ENCODE results near the gene SLC17A4.

Gene SLC17A4

DNA sequence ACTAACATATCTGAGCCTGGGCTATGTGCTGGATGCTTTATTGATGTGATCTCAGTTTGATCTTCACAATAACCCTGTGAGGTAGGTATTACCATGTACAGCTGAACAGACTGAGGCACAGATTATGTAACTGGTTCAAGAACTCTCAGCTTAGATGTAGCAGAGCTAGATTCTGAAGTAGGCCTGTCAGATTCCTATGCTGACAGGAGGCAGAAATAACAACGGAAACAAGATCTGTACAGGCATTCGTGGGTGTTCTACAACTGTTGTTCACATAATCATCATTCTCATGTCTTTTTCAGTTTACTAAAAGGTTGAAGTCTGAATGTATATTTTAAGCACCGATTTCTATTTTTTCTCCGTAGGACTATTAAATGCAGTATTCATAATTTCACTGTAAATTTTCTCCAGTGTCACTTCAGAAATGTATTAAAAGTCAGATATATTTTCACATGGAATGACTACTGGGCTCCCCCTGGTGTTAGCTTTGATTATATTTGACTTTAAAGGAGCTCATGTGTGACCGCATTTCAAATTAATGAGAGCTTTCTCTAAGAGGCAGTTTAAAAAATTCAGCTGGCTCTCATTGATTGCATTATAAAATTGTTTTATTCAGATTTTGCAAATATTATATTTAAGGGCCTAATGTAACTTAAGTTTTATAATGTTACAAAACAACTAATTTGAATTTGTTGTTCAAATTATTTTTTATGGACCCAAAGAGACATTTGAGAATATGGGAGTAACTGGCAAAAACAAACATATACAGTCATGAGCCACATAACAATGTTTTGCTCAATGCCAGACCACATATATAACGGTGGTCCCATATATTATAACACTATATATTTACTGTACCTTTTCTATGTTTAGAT, 36.4 kb upstream of the SLC17A4 start:
- TF ChIP-seq, protein P1, sequence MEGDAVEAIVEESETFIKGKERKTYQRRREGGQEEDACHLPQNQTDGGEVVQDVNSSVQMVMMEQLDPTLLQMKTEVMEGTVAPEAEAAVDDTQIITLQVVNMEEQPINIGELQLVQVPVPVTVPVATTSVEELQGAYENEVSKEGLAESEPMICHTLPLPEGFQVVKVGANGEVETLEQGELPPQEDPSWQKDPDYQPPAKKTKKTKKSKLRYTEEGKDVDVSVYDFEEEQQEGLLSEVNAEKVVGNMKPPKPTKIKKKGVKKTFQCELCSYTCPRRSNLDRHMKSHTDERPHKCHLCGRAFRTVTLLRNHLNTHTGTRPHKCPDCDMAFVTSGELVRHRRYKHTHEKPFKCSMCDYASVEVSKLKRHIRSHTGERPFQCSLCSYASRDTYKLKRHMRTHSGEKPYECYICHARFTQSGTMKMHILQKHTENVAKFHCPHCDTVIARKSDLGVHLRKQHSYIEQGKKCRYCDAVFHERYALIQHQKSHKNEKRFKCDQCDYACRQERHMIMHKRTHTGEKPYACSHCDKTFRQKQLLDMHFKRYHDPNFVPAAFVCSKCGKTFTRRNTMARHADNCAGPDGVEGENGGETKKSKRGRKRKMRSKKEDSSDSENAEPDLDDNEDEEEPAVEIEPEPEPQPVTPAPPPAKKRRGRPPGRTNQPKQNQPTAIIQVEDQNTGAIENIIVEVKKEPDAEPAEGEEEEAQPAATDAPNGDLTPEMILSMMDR (IDR thresholded peaks at IDR 0.05; ENCODE audit: low read depth, low read length): peak; percentile 25; the same call in 1 of the 2 replicates
- H3K4me3 ChIP-seq (ENCODE audit: low read depth, low read length): no peak overlapping the region

DNA sequence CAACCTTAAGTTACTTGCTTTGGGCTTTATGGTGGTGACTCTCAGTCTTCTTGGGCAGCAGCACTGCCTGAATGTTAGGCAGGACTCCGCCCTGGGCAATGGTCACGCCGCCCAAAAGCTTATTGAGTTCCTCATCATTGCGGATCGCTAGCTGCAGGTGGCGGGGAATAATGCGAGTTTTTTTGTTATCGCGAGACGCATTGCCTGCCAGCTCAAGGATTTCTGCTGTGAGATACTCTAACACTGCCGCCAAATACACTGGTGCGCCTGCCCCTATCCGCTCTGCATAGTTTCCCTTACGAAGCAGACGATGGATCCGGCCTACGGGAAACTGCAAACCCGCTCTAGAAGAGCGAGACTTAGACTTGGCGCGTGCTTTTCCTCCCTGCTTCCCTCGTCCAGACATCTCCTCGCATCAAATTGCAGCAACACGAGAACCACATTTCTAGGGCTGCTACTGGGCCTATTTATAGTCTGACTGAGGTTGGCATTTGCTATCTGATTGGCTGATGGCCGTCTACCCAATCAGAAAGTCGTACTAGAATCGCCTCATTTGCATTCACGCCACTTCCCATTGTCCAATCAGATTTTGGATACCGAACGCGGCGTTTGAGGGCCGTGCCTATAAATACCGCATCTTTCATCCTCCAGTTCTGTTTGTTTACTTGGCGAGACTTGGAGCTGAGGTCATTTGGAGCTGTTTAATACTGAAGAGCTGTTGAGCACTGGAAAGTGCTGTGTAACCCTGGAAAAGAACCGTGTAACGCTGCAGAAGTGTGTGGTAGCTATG, 28.2 kb upstream of the SLC17A4 start:
- TF ChIP-seq, protein P1 (IDR thresholded peaks at IDR 0.05; ENCODE audit: low read depth, low read length): no peak
- H3K4me3 ChIP-seq (ENCODE audit: low read depth, low read length): no peak overlapping the region

DNA sequence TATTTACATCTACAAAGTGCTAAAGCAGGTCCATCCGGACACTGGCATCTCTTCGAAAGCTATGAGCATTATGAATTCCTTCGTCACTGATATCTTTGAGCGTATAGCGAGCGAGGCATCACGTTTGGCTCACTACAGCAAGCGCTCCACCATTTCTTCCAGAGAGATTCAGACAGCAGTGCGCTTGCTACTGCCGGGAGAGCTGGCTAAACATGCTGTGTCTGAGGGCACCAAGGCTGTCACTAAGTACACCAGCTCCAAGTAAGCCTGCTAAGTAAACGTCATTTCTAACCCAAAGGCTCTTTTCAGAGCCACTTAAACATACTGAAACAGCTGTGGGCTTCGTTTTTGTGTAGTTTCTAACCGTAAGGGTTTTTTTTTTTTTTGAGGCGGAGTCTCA, 27.5 kb upstream of the SLC17A4 start:
- TF ChIP-seq, protein P1 (IDR thresholded peaks at IDR 0.05; ENCODE audit: low read depth, low read length): no peak
- no peak overlapping the region for H3K4me3 ChIP-seq (ENCODE audit: low read depth, low read length)

DNA sequence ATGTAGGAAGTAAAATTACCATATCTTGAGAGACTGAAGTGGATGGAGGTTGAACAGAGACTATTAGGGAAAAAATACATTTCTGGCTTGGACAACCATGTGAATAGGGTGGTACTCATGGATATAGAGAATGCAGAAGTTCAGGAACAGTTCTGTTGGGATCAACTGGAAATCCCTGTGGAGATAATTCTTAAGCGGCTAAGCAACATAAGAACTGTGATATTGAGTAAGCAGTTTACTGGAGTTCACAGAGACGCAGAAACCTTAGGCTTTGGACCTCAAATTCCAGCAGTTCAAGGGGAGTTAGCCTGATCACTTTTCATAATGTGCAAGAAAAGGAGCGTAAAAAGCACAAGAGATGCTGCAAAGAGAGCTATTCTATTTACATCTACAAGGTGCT, 23.6 kb upstream of the SLC17A4 start:
- TF ChIP-seq, protein P1 (IDR thresholded peaks at IDR 0.05; ENCODE audit: low read depth, low read length): no peak
- H3K4me3 ChIP-seq (ENCODE audit: low read depth, low read length): no peak overlapping the region

DNA sequence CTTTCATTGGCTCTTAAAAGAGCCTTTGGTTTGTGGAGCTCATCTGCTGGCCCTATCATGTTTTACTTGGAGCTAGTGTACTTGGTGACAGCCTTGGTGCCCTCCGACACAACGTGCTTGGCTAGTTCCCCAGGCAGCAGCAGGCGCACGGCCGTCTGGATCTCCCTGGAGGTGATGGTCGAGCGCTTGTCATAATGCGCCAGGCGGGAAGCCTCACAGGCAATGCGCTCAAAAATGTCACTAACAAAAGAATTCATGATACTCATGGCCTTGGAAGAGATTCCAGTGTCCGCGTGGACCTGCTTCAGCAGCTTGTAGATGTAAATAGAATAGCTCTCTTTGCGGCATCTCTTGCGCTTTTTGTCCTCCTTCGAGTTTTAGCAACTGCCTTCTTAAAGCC, 22.8 kb upstream of the SLC17A4 start:
- TF ChIP-seq, protein P1 (IDR thresholded peaks at IDR 0.05; ENCODE audit: low read depth, low read length): no peak

DNA sequence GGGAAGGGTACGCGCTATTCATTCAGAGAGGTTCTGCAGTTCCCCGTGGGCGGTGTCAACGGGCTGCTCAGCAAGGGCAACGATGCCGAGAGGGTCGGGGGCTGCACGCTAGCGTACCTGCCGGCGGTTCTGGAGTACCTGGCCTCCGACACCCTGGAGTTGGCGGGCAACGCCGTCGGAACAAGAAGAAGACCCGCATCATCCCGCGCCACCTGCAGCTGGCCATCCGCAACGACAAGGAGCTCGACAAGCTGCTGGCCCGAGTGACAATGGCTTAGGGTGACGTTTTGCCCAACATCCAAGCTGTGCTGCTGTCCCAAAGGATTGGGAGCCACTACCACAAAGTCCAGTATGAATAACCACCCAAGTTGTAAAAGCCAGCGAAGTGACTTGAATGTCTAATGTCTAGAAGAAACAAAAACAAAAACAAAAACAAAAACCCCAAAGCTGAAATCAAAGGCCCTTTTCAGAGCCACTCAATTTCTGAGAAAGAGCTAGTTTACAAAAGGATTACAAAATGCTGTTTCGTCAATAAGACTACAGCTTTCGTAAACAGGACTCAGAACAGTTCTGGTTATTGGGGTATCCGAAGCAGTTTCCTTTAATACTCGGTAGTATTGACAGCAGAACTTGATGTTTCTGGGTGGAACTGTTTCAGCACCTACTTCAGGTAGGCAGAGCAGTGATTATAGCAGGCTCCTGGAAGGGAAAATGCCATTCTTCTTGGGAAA, 21.9 kb upstream of the SLC17A4 start:
- TF ChIP-seq, protein P1 (IDR thresholded peaks at IDR 0.05; ENCODE audit: low read depth, low read length): no peak
- H3K4me3 ChIP-seq (ENCODE audit: low read depth, low read length): no peak overlapping the region

More for the DNA sequence above, 22.8 kb upstream of the SLC17A4 start:
- H3K4me3 ChIP-seq (ENCODE audit: low read depth, low read length): no peak overlapping the region

Data from WI38 (cell line).